MCF 10A (cell line): ENCODE measurements around the gene ZNF358. TPM values are rescaled to one million over a fixed set of nuclear protein-coding genes. Genes with fewer than 3 reads are reported as not detected.

Experiments
- BruUV-seq: library from RNA; stranded (reverse); fragments of 400-500 nt; replicated peaks from 2 replicates; lab custom pipeline; 2021; lab: Mats Ljungman, UMichigan
- CTCF ChIA-PET: fragments of 300-600 bp; sonication (Branson Sonifier 250); formaldehyde crosslinking; extraction: SDS; loops from one replicate; lab custom pipeline; 2021; ENCODE audit warnings: antibody characterized with exemption, inconsistent platforms; lab: Yijun Ruan, JAX
- POLR2A ChIA-PET: fragments of 300-600, 350-650 bp; sonication (Branson Sonifier 250); formaldehyde crosslinking; extraction: SDS; loops from one replicate; lab custom pipeline; 2020; ENCODE audit warnings: antibody characterized with exemption, inconsistent platforms; lab: Yijun Ruan, JAX
- DNase-seq: peaks from one replicate; pipeline ENCODE4 v3.0.0-alpha.2; 2018; ENCODE audit not compliant: unreplicated experiment
- H3K27ac Mint-ChIP-seq: one replicate; pipeline ENCODE4 v1.8.0; 2022; ENCODE audit warnings: mild to moderate bottlenecking, low read depth, mixed read lengths; ENCODE audit not compliant: unreplicated experiment
- H3K27me3 Mint-ChIP-seq: one replicate; pipeline ENCODE4 v1.8.0; 2022; ENCODE audit warnings: mixed read lengths; ENCODE audit not compliant: insufficient read depth, unreplicated experiment
- H3K36me3 Mint-ChIP-seq: one replicate; pipeline ENCODE4 v1.8.0; 2022; ENCODE audit warnings: mild to moderate bottlenecking, moderate library complexity, mixed read lengths; ENCODE audit not compliant: insufficient read depth, unreplicated experiment
- H3K4me1 Mint-ChIP-seq: one replicate; pipeline ENCODE4 v1.8.0; 2022; ENCODE audit warnings: mixed read lengths; ENCODE audit not compliant: insufficient read depth, unreplicated experiment
- H3K4me3 Mint-ChIP-seq: one replicate; pipeline ENCODE4 v1.8.0; 2022; ENCODE audit warnings: mild to moderate bottlenecking, moderate library complexity, mixed read lengths; ENCODE audit not compliant: unreplicated experiment
- H3K9me3 Mint-ChIP-seq: one replicate; pipeline ENCODE4 v1.8.0; 2022; ENCODE audit warnings: mixed read lengths; ENCODE audit not compliant: unreplicated experiment
- CTCF ChIP-seq: fragments of 200-600 bp; IDR thresholded peaks from one replicate; pipeline ENCODE4 v1.8.0; 2022; ENCODE audit warnings: antibody characterized with exemption, mild to moderate bottlenecking; ENCODE audit not compliant: unreplicated experiment
- intact Hi-C: fragments of 100-400 bp; cut with micrococcal nuclease; formaldehyde crosslinking; loops from 2 replicates; pipeline ENCODE4 v1.14.1; 2022
- total RNA-seq: library from RNA; stranded (reverse); gene quantifications from 2 replicates; pipeline ENCODE4 v1.2.3, GENCODE V29; 2022

The ZNF358 gene
- total RNA-seq, 1 experiment from 2014 or later = 16.9 TPM

- Mint-ChIP-seq H3K4me3 (no peak overlapping the region), H3K9me3 (no peaks in the 10 kb centered on the region), H3K27ac (no peak overlapping the region), H3K4me1 (no peaks in the 10 kb centered on the region), H3K36me3 (peaks cover 5% of the 10 kb centered on the region), H3K27me3 (no peaks in the 10 kb centered on the region)
- ChIA-PET CTCF (interaction anchor here (0.6 kb wide), 1 partner anchor 174 kb away, joined by 3 read pairs; no protein-coding TSS in a partner anchor), POLR2A (no interaction called here)
- no peak for DNase-seq
- intact Hi-C loops = no loop called here
- no peak for TF ChIP-seq CTCF
- BruUV-seq = no TSS peak
These were observed 12.8 kb downstream of the ZNF358 start for GRCh38 chr19:7528522-7529245.

GRCh38 chr19:7529246-7529600 is 13.3 kb downstream of the ZNF358 start:
- no peak overlapping the region for H3K4me3 Mint-ChIP-seq
- DNase-seq = no peak
- no peak overlapping the region for H3K27ac Mint-ChIP-seq
- TF ChIP-seq CTCF = no peak
- peaks cover 6% of the 10 kb centered on the region for H3K36me3 Mint-ChIP-seq
- H3K27me3 Mint-ChIP-seq = no peaks in the 10 kb centered on the region
- H3K4me1 Mint-ChIP-seq = no peaks in the 10 kb centered on the region
- CTCF ChIA-PET = interaction anchor here (0.6 kb wide), 1 partner anchor 174 kb away, joined by 3 read pairs; no protein-coding TSS in a partner anchor
- BruUV-seq = no TSS peak
- no peaks in the 10 kb centered on the region for H3K9me3 Mint-ChIP-seq
- POLR2A ChIA-PET = no interaction called here
- intact Hi-C loops = no loop called here

- no TSS peak for BruUV-seq
- ChIA-PET CTCF (interaction anchor here (0.6 kb wide), 1 partner anchor 175 kb away, joined by 3 read pairs; no protein-coding TSS in a partner anchor), POLR2A (no interaction called here)
- no peak for DNase-seq
- H3K9me3 Mint-ChIP-seq = no peaks in the 10 kb centered on the region
- intact Hi-C loops = loop anchor here (10.0 kb wide), 1 partner anchor 175 kb away; no protein-coding TSS in a partner anchor
- no peak overlapping the region for H3K4me3 Mint-ChIP-seq
- no peak for TF ChIP-seq CTCF
- no peaks in the 10 kb centered on the region for H3K4me1 Mint-ChIP-seq
- H3K27ac Mint-ChIP-seq = no peak overlapping the region
- peaks cover 6% of the 10 kb centered on the region for H3K36me3 Mint-ChIP-seq
- no peaks in the 10 kb centered on the region for H3K27me3 Mint-ChIP-seq
These were observed 13.9 kb downstream of the ZNF358 start for GRCh38 chr19:7529610-7530490.
